Measurements from ENCODE around the gene DSG3.

DNA sequence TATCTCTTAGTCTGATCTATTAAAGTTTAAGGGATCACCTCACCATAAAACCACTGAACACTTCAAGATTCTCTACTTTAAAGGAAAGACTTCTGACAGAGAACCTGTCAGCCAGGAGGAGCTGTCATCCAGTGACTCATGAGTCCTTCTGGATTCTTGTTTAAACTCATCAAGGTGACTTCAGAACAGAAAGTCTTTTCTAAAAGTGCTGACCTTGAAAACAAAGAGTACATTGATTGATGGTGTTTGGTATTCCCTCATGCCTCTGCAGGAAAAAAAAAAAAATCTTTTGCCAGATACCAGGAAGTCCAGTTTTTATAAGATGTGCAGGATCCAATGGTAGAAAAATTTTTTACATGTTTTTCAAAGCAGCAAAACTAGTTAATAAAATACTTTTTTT, 62.8 kb downstream of the DSG3 start:
- TF ChIP-seq EZH2 (IDR thresholded peaks at IDR 0.05) (no peak), POLR2AphosphoS5 (IDR thresholded peaks at IDR 0.05; ENCODE audit: borderline replicate concordance, low read depth, low read length) (no peak)

Data from SK-N-MC (cell line).